H9 (cell line): Measurements from ENCODE around the gene MAD1L1. TPM values are rescaled to one million over a fixed set of nuclear protein-coding genes. Genes with fewer than 3 reads are reported as not detected.

Source experiments
- DNase-seq: peaks from one replicate; pipeline ENCODE4 v3.0.0-alpha.2; 2017
- H2AFZ ChIP-seq: one replicate; pipeline ENCODE4 v1.6.1; 2013; ENCODE audit warnings: mild to moderate bottlenecking, low read length, control low read depth, moderate library complexity
- H2AK5ac ChIP-seq: 2 replicates; pipeline ENCODE4 v1.6.1; 2013; ENCODE audit warnings: low read length, control low read depth, mixed read lengths; ENCODE audit not compliant: insufficient read length
- H2BK120ac ChIP-seq: one replicate; pipeline ENCODE4 v1.6.1; 2013; ENCODE audit warnings: low read depth, mild to moderate bottlenecking, low read length, control low read depth, inconsistent platforms; ENCODE audit not compliant: poor library complexity, severe bottlenecking
- H2BK12ac ChIP-seq: 2 replicates; pipeline ENCODE4 v1.6.1; 2013; ENCODE audit warnings: low read length, control low read depth, mixed read lengths, low read depth; ENCODE audit not compliant: insufficient read length
- H2BK15ac ChIP-seq: 2 replicates; pipeline ENCODE4 v1.6.1; 2013; ENCODE audit warnings: low read depth, low read length, control low read depth
- H2BK20ac ChIP-seq: one replicate; pipeline ENCODE4 v1.6.1; 2013; ENCODE audit warnings: low read depth, mild to moderate bottlenecking, low read length, control low read depth, inconsistent platforms; ENCODE audit not compliant: poor library complexity, severe bottlenecking
- H2BK5ac ChIP-seq: 2 replicates; pipeline ENCODE4 v1.6.1; 2013; ENCODE audit warnings: low read length, control low read depth, mixed read lengths; ENCODE audit not compliant: insufficient read length
- H3K14ac ChIP-seq: 2 replicates; pipeline ENCODE4 v1.6.1; 2013; ENCODE audit warnings: low read length, control low read depth; ENCODE audit not compliant: insufficient read depth
- H3K18ac ChIP-seq: 2 replicates; pipeline ENCODE4 v1.6.1; 2013; ENCODE audit warnings: low read depth, mild to moderate bottlenecking, mixed read lengths, low read length, control low read depth; ENCODE audit not compliant: insufficient read length
- H3K23ac ChIP-seq: 2 replicates; pipeline ENCODE4 v1.6.1; 2013; ENCODE audit warnings: low read length, control low read depth, mixed read lengths, low read depth; ENCODE audit not compliant: insufficient read length
- H3K23me2 ChIP-seq: 2 replicates; pipeline ENCODE4 v1.6.1; 2013; ENCODE audit warnings: low read depth, mild to moderate bottlenecking, mixed read lengths, low read length, control low read depth; ENCODE audit not compliant: insufficient read length, poor library complexity, severe bottlenecking
- H3K27ac ChIP-seq: 2 replicates; pipeline ENCODE4 v1.5.1; 2013; ENCODE audit warnings: low read length, control low read depth, mixed read lengths, low read depth; ENCODE audit not compliant: insufficient read length
- H3K27me3 ChIP-seq: 2 replicates; pipeline ENCODE4 v1.6.1; 2013; ENCODE audit warnings: low read length, control low read depth, inconsistent platforms; ENCODE audit not compliant: insufficient read depth
- H3K4ac ChIP-seq: 2 replicates; pipeline ENCODE4 v1.6.1; 2013; ENCODE audit warnings: low read depth, mild to moderate bottlenecking, control low read depth, inconsistent platforms, low read length, moderate library complexity
- H3K4me1 ChIP-seq: 2 replicates; pipeline ENCODE4 v1.6.1; 2013; ENCODE audit warnings: low read length, control low read depth, inconsistent platforms; ENCODE audit not compliant: insufficient read depth
- H3K4me2 ChIP-seq: 2 replicates; pipeline ENCODE4 v1.6.1; 2013; ENCODE audit warnings: low read length, control low read depth, mixed read lengths; ENCODE audit not compliant: insufficient read length, insufficient read depth
- H3K56ac ChIP-seq: 2 replicates; pipeline ENCODE4 v1.6.1; 2013; ENCODE audit warnings: low read depth, mild to moderate bottlenecking, mixed read lengths, low read length, control low read depth; ENCODE audit not compliant: insufficient read length
- H3K79me1 ChIP-seq: 2 replicates; pipeline ENCODE4 v1.6.1; 2013; ENCODE audit warnings: low read depth, mild to moderate bottlenecking, moderate library complexity, low read length, control low read depth, inconsistent platforms; ENCODE audit not compliant: insufficient read depth, poor library complexity, severe bottlenecking
- H3K79me2 ChIP-seq: 2 replicates; pipeline ENCODE4 v1.6.1; 2013; ENCODE audit warnings: low read length, control low read depth, inconsistent platforms; ENCODE audit not compliant: insufficient read depth
- H3K9ac ChIP-seq: 2 replicates; pipeline ENCODE4 v1.6.1; 2013; ENCODE audit warnings: low read length, control low read depth, mixed read lengths; ENCODE audit not compliant: insufficient read length; ENCODE audit errors: extremely low read depth
- H3K9me3 ChIP-seq: one replicate; pipeline ENCODE4 v1.6.1; 2013; ENCODE audit warnings: low read depth, low read length, inconsistent platforms; ENCODE audit not compliant: control insufficient read depth
- H3T11ph ChIP-seq: one replicate; pipeline ENCODE4 v1.6.1; 2013; ENCODE audit warnings: mild to moderate bottlenecking, low read length, control low read depth, inconsistent platforms
- H4K20me1 ChIP-seq: one replicate; pipeline ENCODE4 v1.6.1; 2013; ENCODE audit not compliant: control insufficient read depth, insufficient read length, insufficient read depth
- H4K5ac ChIP-seq: 2 replicates; pipeline ENCODE4 v1.6.1; 2013; ENCODE audit warnings: low read depth, mild to moderate bottlenecking, mixed read lengths, low read length, control low read depth; ENCODE audit not compliant: insufficient read length
- H4K8ac ChIP-seq: replicated peaks from 2 replicates; pipeline ENCODE4 v1.6.1; 2013; ENCODE audit warnings: low read length, control low read depth, mixed read lengths, low read depth; ENCODE audit not compliant: insufficient read length
- H4K91ac ChIP-seq: 2 replicates; pipeline ENCODE4 v1.6.1; 2013; ENCODE audit warnings: low read depth, mild to moderate bottlenecking, moderate library complexity, mixed read lengths, low read length, control low read depth; ENCODE audit not compliant: insufficient read length
- H3K27ac Mint-ChIP-seq, 3 experiments: 2 replicates in 2 of 3; 3 replicates in 1 of 3; pipeline ENCODE4 v1.8.0; 2020 to 2021; ENCODE audit warnings: mixed read lengths in 3 of 3, mild to moderate bottlenecking in 1 of 3, moderate library complexity in 1 of 3
- H3K27me3 Mint-ChIP-seq: 2 replicates; pipeline ENCODE4 v1.8.0; 2021; ENCODE audit warnings: low read depth, mild to moderate bottlenecking, moderate library complexity, mixed read lengths
- H3K36me3 Mint-ChIP-seq, 3 experiments: 2 replicates in 2 of 3; 3 replicates in 1 of 3; pipeline ENCODE4 v1.8.0; 2020 to 2021; ENCODE audit warnings: low read depth in 3 of 3, mixed read lengths in 3 of 3; ENCODE audit not compliant: insufficient read depth in 1 of 3
- H3K4me1 Mint-ChIP-seq, 2 experiments: 2 replicates each; pipeline ENCODE4 v1.8.0; 2020; ENCODE audit warnings: mixed read lengths in 2 of 2
- H3K4me3 Mint-ChIP-seq, 2 experiments: 2 replicates in 1 of 2; 3 replicates in 1 of 2; pipeline ENCODE4 v1.8.0; 2020 to 2021; ENCODE audit warnings: mild to moderate bottlenecking in 2 of 2, mixed read lengths in 2 of 2, moderate library complexity in 1 of 2
- H3K9me3 Mint-ChIP-seq, 2 experiments: 2 replicates in 1 of 2; 3 replicates in 1 of 2; pipeline ENCODE4 v1.8.0; 2020; ENCODE audit warnings: mild to moderate bottlenecking in 2 of 2, mixed read lengths in 2 of 2, moderate library complexity in 1 of 2
- WGBS: extraction: QIAGEN DNeasy Blood & Tissue Kit; methylation state at CpG from one replicate; pipeline ENCODE4 v1.1.7; 2013; ENCODE audit warnings: missing lambda C conversion rate, low lambda C conversion rate, mixed read lengths; ENCODE audit not compliant: insufficient read length; ENCODE audit errors: extremely low coverage; 5-methylcytosine and 5-hydroxymethylcytosine counted together
- total RNA-seq: library from RNA; stranded (reverse); gene quantifications from 2 replicates; pipeline ENCODE4 v1.2.1, GENCODE V29; 2021
- TF ChIP-seq, protein P1 (sequence below): fragments of 200-600 bp; sonication (generic); conservative IDR thresholded peaks from 3 replicates; pipeline ENCODE4 v1.8.0; 2021; ENCODE audit warnings: antibody characterized with exemption, mild to moderate bottlenecking

MAD1L1 gene
- total RNA-seq, 1 experiment from 2014 or later = 39.0 TPM

DNA sequence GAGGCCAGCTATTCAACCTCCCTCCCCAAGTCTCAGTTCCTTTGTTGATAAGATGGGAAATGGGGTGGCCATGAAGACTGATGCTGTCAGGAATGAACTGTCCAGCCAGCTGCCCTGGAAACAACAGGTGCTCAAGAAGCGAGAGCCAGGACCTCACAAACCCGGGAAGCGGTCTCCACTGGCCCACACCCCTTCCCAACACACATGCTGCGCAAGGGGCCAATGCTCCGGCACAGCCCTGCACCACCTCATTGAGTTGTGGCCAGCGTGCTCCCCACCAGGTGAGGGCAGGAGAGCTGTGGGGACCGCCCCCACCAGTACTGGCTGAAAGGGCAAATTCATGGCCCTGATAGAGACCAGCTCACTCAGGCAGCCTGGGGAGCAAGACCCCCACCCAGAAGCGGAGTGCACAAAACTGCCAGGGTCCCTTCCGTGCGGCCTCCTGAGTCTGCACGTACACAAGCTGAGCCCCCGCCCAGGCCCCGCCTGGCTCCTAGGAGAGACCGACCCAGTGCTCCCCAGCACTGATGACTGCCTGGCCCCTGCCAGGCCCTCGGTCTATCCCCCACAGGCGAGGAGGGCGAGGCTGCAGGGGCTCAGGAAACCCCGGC is 216.6 kb downstream of the MAD1L1 start:
- Histone ChIP-seq H4K20me1 (no peaks in the 10 kb centered on the region), H3K27ac (no peak overlapping the region), H2BK12ac (no peak overlapping the region), H3K79me1 (no peaks in the 10 kb centered on the region), H4K91ac (no peak overlapping the region), H3K9ac (no peak overlapping the region), H2BK120ac (no peak overlapping the region), H2BK15ac (no peak overlapping the region), H4K8ac (no peak overlapping the region), H2AFZ (no peak overlapping the region), H3K14ac (no peak overlapping the region; the same call in 1 of the 2 replicates), H3K23me2 (peaks cover 4% of the 10 kb centered on the region), H3K4me2 (no peak overlapping the region), H3K23ac (no peak overlapping the region), H2BK20ac (no peak overlapping the region), H3K18ac (no peak overlapping the region), H4K5ac (no peak overlapping the region), H3K4me1 (no peaks in the 10 kb centered on the region), H3K79me2 (no peaks in the 10 kb centered on the region), H3T11ph (no peak overlapping the region), H3K9me3 (no peaks in the 10 kb centered on the region), H3K56ac (no peak overlapping the region), H3K27me3 (no peaks in the 10 kb centered on the region), H2AK5ac (no peak overlapping the region), H2BK5ac (no peak overlapping the region), H3K4ac (no peak overlapping the region)
- TF ChIP-seq, protein P1, sequence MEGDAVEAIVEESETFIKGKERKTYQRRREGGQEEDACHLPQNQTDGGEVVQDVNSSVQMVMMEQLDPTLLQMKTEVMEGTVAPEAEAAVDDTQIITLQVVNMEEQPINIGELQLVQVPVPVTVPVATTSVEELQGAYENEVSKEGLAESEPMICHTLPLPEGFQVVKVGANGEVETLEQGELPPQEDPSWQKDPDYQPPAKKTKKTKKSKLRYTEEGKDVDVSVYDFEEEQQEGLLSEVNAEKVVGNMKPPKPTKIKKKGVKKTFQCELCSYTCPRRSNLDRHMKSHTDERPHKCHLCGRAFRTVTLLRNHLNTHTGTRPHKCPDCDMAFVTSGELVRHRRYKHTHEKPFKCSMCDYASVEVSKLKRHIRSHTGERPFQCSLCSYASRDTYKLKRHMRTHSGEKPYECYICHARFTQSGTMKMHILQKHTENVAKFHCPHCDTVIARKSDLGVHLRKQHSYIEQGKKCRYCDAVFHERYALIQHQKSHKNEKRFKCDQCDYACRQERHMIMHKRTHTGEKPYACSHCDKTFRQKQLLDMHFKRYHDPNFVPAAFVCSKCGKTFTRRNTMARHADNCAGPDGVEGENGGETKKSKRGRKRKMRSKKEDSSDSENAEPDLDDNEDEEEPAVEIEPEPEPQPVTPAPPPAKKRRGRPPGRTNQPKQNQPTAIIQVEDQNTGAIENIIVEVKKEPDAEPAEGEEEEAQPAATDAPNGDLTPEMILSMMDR = no peak
- Mint-ChIP-seq H3K4me1 (peaks cover 5 to 11% of the 10 kb centered on the region in 2 experiments; a peak in 3 of 4 replicates), H3K9me3 (0 out of 5 replicates have a peak, but pooled peaks cover 0 to 4% of the 10 kb centered on the region in 2 experiments), H3K27ac (peak overlapping the region; percentile 10 to 35 (median 34); a peak in 1 of 7 replicates), H3K27me3 (no peaks in the 10 kb centered on the region; the same call in 1 of the 2 replicates), H3K36me3 (peaks cover 7 to 12% (median 9%) of the 10 kb centered on the region in 3 experiments; a peak in 4 of 7 replicates), H3K4me3 (no peak overlapping the region)
- no CpG with 5 or more reads among the region's 18 CpGs for WGBS
- peak; percentile 25 for DNase-seq
